Esophagus muscularis mucosa (tissue), 4 donors: ENCODE results near the gene NOPCHAP1.

Source experiments
- CTCF ChIP-seq, 3 experiments: fragments of 200-600 bp in 2 of 3; fragments of 450-650 bp in 1 of 3; sonication (generic) in 2 of 3; IDR thresholded peaks; one replicate each; pipeline ENCODE4 v1.5.1; 2017 to 2019; ENCODE audit warnings: antibody characterized with exemption in 3 of 3, mild to moderate bottlenecking in 2 of 3, moderate library complexity in 1 of 3
- EP300 ChIP-seq: sonication (generic); formaldehyde crosslinking; IDR thresholded peaks from one replicate; pipeline ENCODE4 v1.6.1; 2017; ENCODE audit warnings: antibody characterized with exemption
- POLR2A ChIP-seq: fragments of 450-650 bp; IDR thresholded peaks from one replicate; pipeline ENCODE4 v1.6.1; 2017; ENCODE audit warnings: antibody characterized with exemption, moderate library complexity, mild to moderate bottlenecking, low read depth
- POLR2AphosphoS5 ChIP-seq, 2 donors: sonication (generic); formaldehyde crosslinking; IDR thresholded peaks; one replicate each; pipeline ENCODE4 v1.6.1; 2017; ENCODE audit warnings: antibody characterized with exemption in 2 of 2

- TF ChIP-seq CTCF (IDR thresholded peaks at IDR 0.05), result peak in 2 of 3 experiments; percentile 19 to 44
- TF ChIP-seq EP300, result no peak
- no peak for TF ChIP-seq POLR2A
- peak; percentile 45 to 54 for TF ChIP-seq POLR2AphosphoS5 (IDR thresholded peaks at IDR 0.05)
These were observed 27.9 kb upstream of the NOPCHAP1 start, which contains the start of gene SLC41A2 for GRCh38 chr12:104958001-104958804.
